ENCODE results near the gene RPH3AL.
"Not testable (repeated sequence)": the region's sequence is repeated elsewhere in the genome, so short reads cannot be mapped to it uniquely, and the experiment has no call there.

The RPH3AL gene

GRCh38 chr17:335691-336090 lies 16.9 kb downstream of the RPH3AL start:
- DNase-seq: no peak

GRCh38 chr17:334974-335481 lies 17.6 kb downstream of the RPH3AL start:
- DNase-seq: no peak

GRCh38 chr17:333626-334396 lies 18.8 kb downstream of the RPH3AL start:
- no peak for DNase-seq

- no peak for DNase-seq
Observed at GRCh38 chr17:332558-333322, 19.9 kb downstream of the RPH3AL start.

GRCh38 chr17:332023-332422 lies 20.6 kb downstream of the RPH3AL start:
- DNase-seq: no peak

GRCh38 chr17:330993-331701 lies 21.5 kb downstream of the RPH3AL start:
- no peak for DNase-seq

- no peak for DNase-seq
Observed at GRCh38 chr17:329784-330420, 22.7 kb downstream of the RPH3AL start.

GRCh38 chr17:327971-328370 lies 24.6 kb downstream of the RPH3AL start:
- no peak for DNase-seq

- DNase-seq: no peak
Observed at GRCh38 chr17:327296-327695, 25.3 kb downstream of the RPH3AL start.

GRCh38 chr17:326010-326621 lies 26.5 kb downstream of the RPH3AL start:
- DNase-seq: no peak

GRCh38 chr17:325270-326009 lies 27.2 kb downstream of the RPH3AL start:
- no peak for DNase-seq

- no peak for DNase-seq
Observed at GRCh38 chr17:323721-324571, 28.7 kb downstream of the RPH3AL start.

GRCh38 chr17:323181-323580 lies 29.4 kb downstream of the RPH3AL start:
- no peak for DNase-seq

GRCh38 chr17:322006-322780 lies 30.4 kb downstream of the RPH3AL start:
- DNase-seq: no peak

- DNase-seq: no peak
Observed at GRCh38 chr17:321386-321941, 31.1 kb downstream of the RPH3AL start.

- DNase-seq: no peak
Observed at GRCh38 chr17:320809-321385, 31.7 kb downstream of the RPH3AL start.

- no peak for DNase-seq
Observed at GRCh38 chr17:320139-320538, 32.5 kb downstream of the RPH3AL start.

- no peak for DNase-seq
Observed at GRCh38 chr17:319266-319665, 33.3 kb downstream of the RPH3AL start.

GRCh38 chr17:317070-317469 lies 35.5 kb downstream of the RPH3AL start:
- not testable (repeated sequence) for DNase-seq
